PC-9 (cell line): ENCODE results near the gene CAMK2B.

Source experiments
- EZH2 ChIP-seq: fragments of 200-600 bp; sonication (generic); IDR thresholded peaks from 2 replicates; pipeline ENCODE4 v1.8.0; 2017; ENCODE audit warnings: antibody characterized with exemption, low read depth
- TF ChIP-seq, protein P1 (sequence below): fragments of 200-600 bp; sonication (generic); conservative IDR thresholded peaks from 2 replicates; pipeline ENCODE4 v1.6.1; 2017; ENCODE audit warnings: mixed run types, antibody characterized with exemption, mild to moderate bottlenecking, moderate library complexity

DNA sequence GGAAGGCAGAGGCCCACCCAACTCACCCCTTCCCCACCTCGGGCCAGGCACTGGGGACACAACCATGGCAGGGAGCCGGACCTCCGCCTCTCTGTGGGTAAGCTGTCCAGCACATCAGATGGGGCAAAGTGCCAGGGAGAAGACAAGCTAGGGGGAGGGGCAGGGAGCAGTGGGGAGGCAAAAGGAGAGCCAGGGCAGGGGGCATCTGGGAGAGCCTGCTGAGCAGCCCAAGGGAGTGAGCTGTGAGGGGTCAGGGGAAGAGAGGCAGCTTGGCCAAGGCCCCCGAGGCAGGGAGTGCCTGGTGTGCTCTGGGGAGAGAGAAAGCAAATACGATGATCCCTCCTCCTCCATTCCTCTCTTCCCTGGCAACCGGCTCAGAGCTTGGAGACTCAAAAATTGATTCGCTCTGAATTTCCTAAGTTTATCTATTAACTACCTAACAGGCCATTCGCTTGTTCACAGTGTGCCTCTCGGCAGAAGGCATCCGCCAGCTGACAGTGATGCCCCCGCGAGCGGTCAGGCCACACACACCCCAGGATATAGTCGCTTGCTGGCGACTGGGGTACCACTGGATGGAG, 4.5 kb downstream of the CAMK2B start:
- TF ChIP-seq EZH2: no peak
- TF ChIP-seq, protein P1, sequence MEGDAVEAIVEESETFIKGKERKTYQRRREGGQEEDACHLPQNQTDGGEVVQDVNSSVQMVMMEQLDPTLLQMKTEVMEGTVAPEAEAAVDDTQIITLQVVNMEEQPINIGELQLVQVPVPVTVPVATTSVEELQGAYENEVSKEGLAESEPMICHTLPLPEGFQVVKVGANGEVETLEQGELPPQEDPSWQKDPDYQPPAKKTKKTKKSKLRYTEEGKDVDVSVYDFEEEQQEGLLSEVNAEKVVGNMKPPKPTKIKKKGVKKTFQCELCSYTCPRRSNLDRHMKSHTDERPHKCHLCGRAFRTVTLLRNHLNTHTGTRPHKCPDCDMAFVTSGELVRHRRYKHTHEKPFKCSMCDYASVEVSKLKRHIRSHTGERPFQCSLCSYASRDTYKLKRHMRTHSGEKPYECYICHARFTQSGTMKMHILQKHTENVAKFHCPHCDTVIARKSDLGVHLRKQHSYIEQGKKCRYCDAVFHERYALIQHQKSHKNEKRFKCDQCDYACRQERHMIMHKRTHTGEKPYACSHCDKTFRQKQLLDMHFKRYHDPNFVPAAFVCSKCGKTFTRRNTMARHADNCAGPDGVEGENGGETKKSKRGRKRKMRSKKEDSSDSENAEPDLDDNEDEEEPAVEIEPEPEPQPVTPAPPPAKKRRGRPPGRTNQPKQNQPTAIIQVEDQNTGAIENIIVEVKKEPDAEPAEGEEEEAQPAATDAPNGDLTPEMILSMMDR: no peak
